K562 (cell line): ENCODE measurements around the gene CHPF2. TPM values are rescaled to one million over a fixed set of nuclear protein-coding genes. Genes with fewer than 3 reads are reported as not detected.
A peak's percentile ranks its signal among the peaks of the same experiment; 100 is the strongest.

Experiments
- CREB5 ChIP-seq: fragments of 250-450 bp; sonication (Bioruptor Pico); IDR thresholded peaks from 2 replicates; pipeline ENCODE4 v1.5.0; 2020; ENCODE audit warnings: mild to moderate bottlenecking
- DMBX1 ChIP-seq: fragments of 250-450 bp; sonication (Bioruptor Pico); IDR thresholded peaks from 2 replicates; pipeline ENCODE4 v1.8.0; 2022; ENCODE audit warnings: inconsistent platforms, mild to moderate bottlenecking, moderate library complexity, borderline replicate concordance
- ELF4 ChIP-seq: fragments of 450-650 bp; formaldehyde crosslinking; IDR thresholded peaks from 2 replicates; pipeline ENCODE4 v1.4.0; 2022; ENCODE audit warnings: missing genetic modification characterization
- ESRRA ChIP-seq: fragments of 450-650 bp; IDR thresholded peaks from 2 replicates; pipeline ENCODE4 v1.6.1; 2014; ENCODE audit warnings: low read depth, mild to moderate bottlenecking, moderate library complexity, borderline replicate concordance
- FOXK1 ChIP-seq: sonication (generic); formaldehyde crosslinking; IDR thresholded peaks from 2 replicates; pipeline ENCODE4 v1.8.0; 2022; ENCODE audit warnings: missing genetic modification reagents, mild to moderate bottlenecking, borderline replicate concordance
- GTF2E2 ChIP-seq: fragments of 200-800 bp; sonication (Bioruptor generic); IDR thresholded peaks from 2 replicates; pipeline ENCODE4 v1.6.1; 2016; ENCODE audit warnings: missing genetic modification characterization, missing compliant biosample characterization
- HDGF ChIP-seq: fragments of 450-650 bp; IDR thresholded peaks from 2 replicates; pipeline ENCODE4 v1.6.1; 2016
- L3MBTL2 ChIP-seq: fragments of 450-650 bp; IDR thresholded peaks from 2 replicates; pipeline ENCODE4 v1.6.1; 2016; ENCODE audit warnings: mild to moderate bottlenecking, moderate library complexity
- MXD1 ChIP-seq: fragments of 250-450 bp; sonication (Bioruptor Pico); IDR thresholded peaks from 2 replicates; pipeline ENCODE4 v1.8.0; 2021; ENCODE audit warnings: borderline replicate concordance, mild to moderate bottlenecking, moderate library complexity; ENCODE audit not compliant: poor library complexity, severe bottlenecking
- PRMT5 ChIP-seq: sonication (generic); formaldehyde crosslinking; IDR thresholded peaks from 2 replicates; pipeline ENCODE4 v1.5.0; 2020; ENCODE audit warnings: missing genetic modification reagents
- PRPF4 ChIP-seq: fragments of 200-400 bp; formaldehyde crosslinking; IDR thresholded peaks from one replicate; pipeline ENCODE4 v1.6.1; 2017; ENCODE audit warnings: low read length, low read depth, mild to moderate bottlenecking; ENCODE audit not compliant: insufficient read depth, poor library complexity, severe bottlenecking
- RBM14 ChIP-seq: fragments of 200-400 bp; formaldehyde crosslinking; IDR thresholded peaks from 2 replicates; pipeline ENCODE4 v1.6.1; 2018; ENCODE audit warnings: low read depth, mild to moderate bottlenecking, low read length, moderate library complexity, borderline replicate concordance; ENCODE audit not compliant: insufficient read depth
- RNF219 ChIP-seq: fragments of 250-450 bp; sonication (Bioruptor Pico); IDR thresholded peaks from 2 replicates; pipeline ENCODE4 v1.5.0; 2022; ENCODE audit warnings: mild to moderate bottlenecking
- SIN3B ChIP-seq: fragments of 450-650 bp; IDR thresholded peaks from 2 replicates; pipeline ENCODE4 v1.6.1; 2017; ENCODE audit warnings: low read depth, mild to moderate bottlenecking, moderate library complexity
- SIX5 ChIP-seq, 2 experiments: IDR thresholded peaks; 2 replicates each; pipeline ENCODE4 v1.6.1; 2011; ENCODE audit warnings: low read length in 2 of 2, borderline replicate concordance in 1 of 2, low read depth in 1 of 2, mild to moderate bottlenecking in 1 of 2, moderate library complexity in 1 of 2; ENCODE audit not compliant: insufficient read depth in 1 of 2
- SMARCA5 ChIP-seq: fragments of 450-650 bp; IDR thresholded peaks from 2 replicates; pipeline ENCODE4 v1.6.1; 2016
- SRF ChIP-seq, 2 experiments: fragments of 250-450, 450-650 bp in 1 of 2; sonication (Bioruptor Pico) in 1 of 2; sonication (generic) in 1 of 2; formaldehyde crosslinking; IDR thresholded peaks; 2 replicates each; pipeline versions ENCODE4 v1.5.0 to v1.5.1; 2020 to 2022; ENCODE audit warnings: mild to moderate bottlenecking in 1 of 2, missing genetic modification reagents in 1 of 2
- ZFP91 ChIP-seq: sonication (generic); formaldehyde crosslinking; IDR thresholded peaks from 2 replicates; pipeline ENCODE4 v1.8.0; 2022; ENCODE audit warnings: mild to moderate bottlenecking, missing genetic modification reagents
- ZKSCAN8 ChIP-seq: fragments of 200-800 bp; sonication (Bioruptor generic); IDR thresholded peaks from 2 replicates; pipeline ENCODE4 v1.6.1; 2016; ENCODE audit warnings: missing genetic modification characterization, missing compliant biosample characterization
- ZNF212 ChIP-seq: fragments of 450-650 bp; formaldehyde crosslinking; IDR thresholded peaks from 2 replicates; pipeline ENCODE4 v1.4.0; 2020; ENCODE audit warnings: mild to moderate bottlenecking
- ZNF431 ChIP-seq: sonication (generic); formaldehyde crosslinking; IDR thresholded peaks from 2 replicates; pipeline ENCODE4 v1.8.0; 2022; ENCODE audit warnings: mild to moderate bottlenecking, missing genetic modification reagents
- ZNF57 ChIP-seq: fragments of 450-650 bp; formaldehyde crosslinking; IDR thresholded peaks from 2 replicates; pipeline ENCODE4 v1.4.0; 2020; ENCODE audit warnings: mild to moderate bottlenecking, moderate library complexity
- polyA plus RNA-seq, 8 experiments: library from polyadenylated mRNA; depleted of rRNA in 4 of 8; stranded (reverse) in 5 of 8; unstranded in 3 of 8; fragments of >200 nt; fragmentation: Nextera tagmentation in 2 of 8; fragmentation: Illumina TruSeq in 1 of 8; extraction: Ambion mirVana in 2 of 8; extraction: Trizol in 1 of 8; gene quantifications; 2 replicates each; pipeline versions ENCODE4 v1.2.1 to v1.2.3, GENCODE V29; 2011 to 2014; ENCODE audit warnings: inconsistent platforms in 1 of 8, missing spikeins in 1 of 8
- total RNA-seq, 7 experiments: library from RNA; depleted of rRNA in 6 of 7; stranded (reverse); fragments of >200 nt in 6 of 7; fragmentation: Illumina TruSeq in 2 of 7; extraction: Trizol in 2 of 7; gene quantifications; 2 replicates each; pipeline versions ENCODE4 v1.2.1 to v1.2.3, GENCODE V29; 2011 to 2021; ENCODE audit warnings: low replicate concordance in 1 of 7

Gene CHPF2
- total and polyA plus RNA-seq, 9 of the 15 experiments (the other 6 are each of a cell fraction or from before 2014, with no cell fraction given), result 0.08 to 32.8 (median 10.5) TPM

GRCh38 chr7:151226875-151227782 is 5.2 kb upstream of the CHPF2 start, which contains the start of gene ABCF2 (continued):
- TF ChIP-seq ZNF57 (CRISPR knock-in tag) (no peak), ZFP91 (CRISPR knock-in tag) (no peak), PRPF4 (no peak), PRMT5 (CRISPR knock-in tag) (no peak), RBM14 (no peak), SIX5 (IDR thresholded peaks at IDR 0.05; ENCODE audit: borderline replicate concordance in 1 of 2, insufficient read depth in 1 of 2, low read depth in 1 of 2, low read length in 2 of 2) (peak; percentile 95 to 97), CREB5 (CRISPR knock-in tag) (no peak), ZNF212 (CRISPR knock-in tag) (no peak), ZKSCAN8 (CRISPR knock-in tag) (no peak), GTF2E2 (tag) (peak; percentile 54; the same call in 1 of the 2 replicates), MXD1 (CRISPR knock-in tag) (peak; percentile 37), ELF4 (CRISPR knock-in tag) (peak; percentile 86; the same call in 1 of the 2 replicates), SIN3B (peak; percentile 89), SMARCA5 (0 out of 2 replicates have a peak, but pooled peaks have one; percentile 13), DMBX1 (CRISPR knock-in tag) (peak; percentile 68; the same call in 1 of the 2 replicates), ZNF431 (CRISPR knock-in tag) (no peak), ESRRA (peak; percentile 77; the same call in 1 of the 2 replicates), HDGF (no peak), L3MBTL2 (peak; percentile 95), RNF219 (CRISPR knock-in tag) (no peak), SRF (CRISPR knock-in tag; IDR thresholded peaks at IDR 0.05) (no peak; a peak in 1 of 4 replicates), FOXK1 (no peak)
